Stomach (tissue), 4 donors: ENCODE data around the gene AK1.

Experiments used
- CTCF ChIP-seq, 7 experiments: fragments of 450-650 bp in 4 of 7; fragments of 200-600 bp in 3 of 7; sonication (generic) in 3 of 7; IDR thresholded peaks; one replicate each; pipeline ENCODE4 v1.5.1; 2016 to 2019; ENCODE audit warnings: antibody characterized with exemption in 7 of 7, control low read depth in 2 of 7, mild to moderate bottlenecking in 1 of 7
- POLR2A ChIP-seq, 4 donors: fragments of 450-650 bp; IDR thresholded peaks; one replicate each; pipeline ENCODE4 v1.6.1; 2016; ENCODE audit warnings: antibody characterized with exemption in 4 of 4, control low read depth in 2 of 4, mild to moderate bottlenecking in 1 of 4, moderate library complexity in 1 of 4

GRCh38 chr9:127873886-127874285 is 3.6 kb downstream of the AK1 start:
- TF ChIP-seq CTCF (IDR thresholded peaks at IDR 0.05) (no peak), POLR2A (IDR thresholded peaks at IDR 0.05) (no peak)
